ENCODE results near the gene POP4. TPM values are rescaled to one million over a fixed set of nuclear protein-coding genes. Genes with fewer than 3 reads are reported as not detected.

POP4 gene
- total RNA-seq, 4 donors from 2014 or later: 10.3 to 54.0 (median 36.4) TPM

DNA sequence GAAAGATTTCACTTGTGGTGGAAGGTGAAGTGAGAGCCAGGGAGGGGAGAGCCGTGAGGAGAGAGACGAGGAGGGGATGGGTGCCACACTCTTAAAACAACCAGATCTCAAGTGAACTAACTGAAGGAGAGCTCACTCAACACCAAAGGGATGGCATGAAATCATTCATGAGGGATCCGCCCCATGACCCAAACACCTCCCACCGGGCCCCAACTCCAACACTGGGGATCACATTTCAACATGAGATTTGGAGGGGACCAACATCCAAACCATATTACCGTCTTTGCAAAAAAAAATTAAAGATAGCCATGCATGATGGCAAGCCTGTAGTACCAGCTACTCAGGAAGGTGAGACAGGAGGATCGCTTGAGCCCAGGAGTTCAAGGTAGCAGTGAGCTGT, 34.9 kb upstream of the POP4 start:
- TF ChIP-seq, protein P1, sequence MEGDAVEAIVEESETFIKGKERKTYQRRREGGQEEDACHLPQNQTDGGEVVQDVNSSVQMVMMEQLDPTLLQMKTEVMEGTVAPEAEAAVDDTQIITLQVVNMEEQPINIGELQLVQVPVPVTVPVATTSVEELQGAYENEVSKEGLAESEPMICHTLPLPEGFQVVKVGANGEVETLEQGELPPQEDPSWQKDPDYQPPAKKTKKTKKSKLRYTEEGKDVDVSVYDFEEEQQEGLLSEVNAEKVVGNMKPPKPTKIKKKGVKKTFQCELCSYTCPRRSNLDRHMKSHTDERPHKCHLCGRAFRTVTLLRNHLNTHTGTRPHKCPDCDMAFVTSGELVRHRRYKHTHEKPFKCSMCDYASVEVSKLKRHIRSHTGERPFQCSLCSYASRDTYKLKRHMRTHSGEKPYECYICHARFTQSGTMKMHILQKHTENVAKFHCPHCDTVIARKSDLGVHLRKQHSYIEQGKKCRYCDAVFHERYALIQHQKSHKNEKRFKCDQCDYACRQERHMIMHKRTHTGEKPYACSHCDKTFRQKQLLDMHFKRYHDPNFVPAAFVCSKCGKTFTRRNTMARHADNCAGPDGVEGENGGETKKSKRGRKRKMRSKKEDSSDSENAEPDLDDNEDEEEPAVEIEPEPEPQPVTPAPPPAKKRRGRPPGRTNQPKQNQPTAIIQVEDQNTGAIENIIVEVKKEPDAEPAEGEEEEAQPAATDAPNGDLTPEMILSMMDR (IDR thresholded peaks at IDR 0.05): no peak
- no peak for TF ChIP-seq POLR2A (IDR thresholded peaks at IDR 0.05)
- H3K4me1 ChIP-seq: no peaks in the 10 kb centered on the region
- H3K27me3 ChIP-seq: peaks cover 0 to 3% of the 10 kb centered on the region in 2 donors
- H3K27ac ChIP-seq: no peak overlapping the region
- DNase-seq: no peak
- no peaks in the 10 kb centered on the region for H3K36me3 ChIP-seq
- no peaks in the 10 kb centered on the region for H3K9me3 ChIP-seq
- intact Hi-C loops (cut with DNase I; ENCODE audit: low total_unique reads): no loop called here
- H3K4me3 ChIP-seq: no peak overlapping the region

DNA sequence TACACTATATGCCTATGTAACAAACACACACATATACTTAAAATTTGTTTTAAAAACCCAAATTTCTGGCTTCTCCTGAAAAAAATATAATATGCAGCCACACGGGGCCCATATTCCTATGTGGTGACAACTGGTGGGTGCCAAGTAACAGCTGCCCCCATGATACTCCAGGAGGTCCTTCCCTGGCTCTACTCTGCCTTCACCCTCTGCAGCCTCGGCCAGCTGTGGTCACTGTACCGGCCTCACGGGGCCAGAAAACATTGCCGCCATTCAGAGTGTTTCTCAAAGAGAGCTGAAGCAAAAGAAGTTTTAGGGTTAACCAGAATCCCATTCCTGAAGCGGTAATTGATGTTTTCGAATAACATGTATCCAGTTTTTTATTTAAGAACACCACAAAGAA, 32.6 kb upstream of the POP4 start:
- intact Hi-C loops (cut with DNase I; ENCODE audit: low total_unique reads): no loop called here

DNA sequence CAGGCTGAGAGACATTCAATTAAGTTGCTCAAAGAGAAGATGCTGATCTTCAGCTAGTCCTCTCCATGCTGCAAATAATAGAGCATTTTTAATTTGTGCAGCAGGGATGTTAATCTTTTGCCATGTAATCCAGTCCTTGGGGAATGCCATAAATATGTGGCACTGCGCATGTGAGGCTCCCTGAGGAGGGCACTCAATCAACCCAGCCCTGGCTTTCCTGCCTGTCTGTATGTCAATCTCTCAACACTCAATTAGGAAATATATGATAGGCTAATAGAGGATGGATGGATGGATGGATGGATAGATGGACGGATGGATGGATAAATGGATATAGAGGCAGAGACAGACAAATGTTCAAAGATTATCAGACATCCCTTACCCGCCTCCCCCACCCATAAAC, 31.6 kb upstream of the POP4 start:
- peaks cover 0 to 3% of the 10 kb centered on the region in 2 donors for H3K27me3 ChIP-seq
- DNase-seq: no peak

More for the DNA sequence above, 32.6 kb upstream of the POP4 start:
- peaks cover 0 to 3% of the 10 kb centered on the region in 2 donors for H3K27me3 ChIP-seq
- H3K27ac ChIP-seq: no peak overlapping the region
- no peak for TF ChIP-seq POLR2A (IDR thresholded peaks at IDR 0.05)
- TF ChIP-seq, protein P1 (IDR thresholded peaks at IDR 0.05): no peak
- no peaks in the 10 kb centered on the region for H3K4me1 ChIP-seq
- no peak for DNase-seq
- H3K36me3 ChIP-seq: no peaks in the 10 kb centered on the region
- H3K4me3 ChIP-seq: no peak overlapping the region
- H3K9me3 ChIP-seq: no peaks in the 10 kb centered on the region

DNA sequence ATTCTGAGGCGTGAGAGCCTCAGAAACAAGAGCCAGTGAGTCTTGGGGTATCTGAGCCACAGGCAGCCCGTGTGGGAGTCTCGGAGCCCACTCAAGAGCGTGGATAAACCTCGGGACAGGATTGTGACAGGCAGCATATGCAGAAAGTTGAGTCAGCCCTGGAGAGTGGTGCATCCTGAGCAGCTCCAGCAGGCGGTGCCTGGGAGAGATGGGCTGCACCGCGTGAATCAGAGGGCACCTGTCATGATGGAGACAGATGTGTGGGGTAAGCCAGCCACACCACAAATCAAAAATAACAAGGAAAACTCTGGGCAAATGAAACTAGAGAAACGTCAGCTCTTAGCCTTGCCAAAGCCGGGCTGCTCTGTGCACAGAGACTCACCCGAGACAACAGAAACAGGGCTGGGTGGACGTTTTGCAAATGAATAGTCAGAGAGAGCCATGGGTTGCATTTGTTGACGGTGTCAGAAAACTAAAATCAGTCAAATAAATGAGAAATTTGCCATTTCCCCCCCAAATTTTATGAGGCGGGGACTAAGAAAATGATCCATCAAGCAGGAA, 30.0 kb upstream of the POP4 start:
- Histone ChIP-seq H3K4me3 (no peak overlapping the region), H3K27me3 (peaks cover 0 to 3% of the 10 kb centered on the region in 2 donors), H3K9me3 (no peaks in the 10 kb centered on the region), H3K27ac (no peak overlapping the region), H3K36me3 (no peaks in the 10 kb centered on the region), H3K4me1 (no peaks in the 10 kb centered on the region)
- intact Hi-C loops (cut with DNase I; ENCODE audit: low total_unique reads): no loop called here
- no peak for DNase-seq
- TF ChIP-seq, protein P1 (IDR thresholded peaks at IDR 0.05): no peak
- no peak for TF ChIP-seq POLR2A (IDR thresholded peaks at IDR 0.05)

More for the DNA sequence above, 31.6 kb upstream of the POP4 start:
- Histone ChIP-seq H3K27ac (no peak overlapping the region), H3K9me3 (no peaks in the 10 kb centered on the region), H3K4me1 (no peaks in the 10 kb centered on the region), H3K36me3 (no peaks in the 10 kb centered on the region), H3K4me3 (no peak overlapping the region)
- intact Hi-C loops (cut with DNase I; ENCODE audit: low total_unique reads): no loop called here
- TF ChIP-seq POLR2A (IDR thresholded peaks at IDR 0.05): no peak
- TF ChIP-seq, protein P1 (IDR thresholded peaks at IDR 0.05): no peak

DNA sequence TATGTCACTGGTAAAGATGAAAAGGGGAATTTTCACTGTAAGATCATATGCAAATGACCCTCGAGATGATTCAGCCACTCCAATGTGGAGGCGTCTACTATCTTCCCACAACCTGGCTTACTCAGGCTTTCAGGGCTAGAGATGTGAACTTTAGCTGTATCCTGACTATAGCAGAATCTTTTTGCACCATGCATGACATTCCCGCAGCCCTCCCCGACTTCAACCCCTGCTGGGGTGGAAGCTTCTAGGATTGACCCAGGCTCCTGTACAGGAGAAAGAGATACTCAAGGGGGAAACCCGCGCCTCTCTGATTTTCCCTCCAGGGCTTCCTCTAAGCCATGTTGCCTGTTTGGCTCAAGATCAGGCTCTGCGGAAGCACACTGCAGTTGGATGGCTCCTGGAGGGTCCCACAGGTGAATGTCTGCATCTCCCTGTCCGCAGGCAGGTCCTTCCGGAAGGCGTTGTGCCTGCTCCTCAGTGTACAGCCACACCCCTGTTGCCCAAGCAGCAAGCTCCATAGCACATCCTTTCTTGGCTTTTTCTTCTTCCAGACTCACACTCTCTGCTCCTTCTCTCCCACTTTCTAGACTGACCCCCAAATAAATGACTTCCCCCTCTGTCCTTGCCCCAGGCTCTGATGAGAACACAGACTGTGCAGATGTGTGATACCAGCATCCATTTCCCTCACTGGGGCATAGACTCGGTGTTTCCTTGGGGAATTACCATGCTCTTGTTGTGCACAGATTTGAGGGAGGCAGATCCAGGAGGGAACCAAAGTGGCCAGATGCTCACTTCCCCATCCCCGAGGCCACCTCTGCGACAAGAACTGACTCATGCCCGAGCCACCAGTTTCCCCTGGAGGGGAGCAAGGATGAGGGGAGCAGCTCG, 29.1 kb upstream of the POP4 start:
- Histone ChIP-seq H3K27ac (no peak overlapping the region), H3K4me1 (no peaks in the 10 kb centered on the region), H3K36me3 (no peaks in the 10 kb centered on the region), H3K27me3 (no peaks in the 10 kb centered on the region), H3K9me3 (no peaks in the 10 kb centered on the region), H3K4me3 (no peak overlapping the region)
- intact Hi-C loops (cut with DNase I; ENCODE audit: low total_unique reads): no loop called here
- DNase-seq: no peak
- TF ChIP-seq POLR2A (IDR thresholded peaks at IDR 0.05): no peak
- TF ChIP-seq, protein P1 (IDR thresholded peaks at IDR 0.05): no peak

Data from uterus (tissue), 4 donors.